CD8-positive, alpha-beta memory T cell (primary cell): ENCODE measurements around the gene DOCK4. TPM values are rescaled to one million over a fixed set of nuclear protein-coding genes. Genes with fewer than 3 reads are reported as not detected.

Experiments
- CTCF ChIA-PET: fragments of 350-600 bp; sonication (Branson Sonifier 250); formaldehyde crosslinking; loops from one replicate; lab custom pipeline; 2021; ENCODE audit warnings: antibody characterized with exemption; lab: Charles Lee
- POLR2A ChIA-PET: fragments of 350-600 bp; sonication (Branson Sonifier 250); formaldehyde crosslinking; loops from one replicate; lab custom pipeline; 2021; ENCODE audit warnings: antibody characterized with exemption; lab: Charles Lee
- DNase-seq, 5 donors: peaks; one replicate each; pipeline versions ENCODE4 v3.0.0 to v3.0.0-alpha.2; 2020 to 2022; ENCODE audit warnings: mixed read lengths in 1 of 5
- H3K27ac ChIP-seq: one replicate; pipeline ENCODE4 v1.7.0; 2013; ENCODE audit warnings: low read depth, mild to moderate bottlenecking, low read length, moderate library complexity
- H3K27me3 ChIP-seq: 2 replicates; pipeline ENCODE4 v1.7.0; 2013; ENCODE audit warnings: low read length, mild to moderate bottlenecking; ENCODE audit not compliant: insufficient read depth, poor library complexity, severe bottlenecking
- H3K36me3 ChIP-seq: 2 replicates; pipeline ENCODE4 v1.7.0; 2013; ENCODE audit warnings: mild to moderate bottlenecking, low read length, moderate library complexity; ENCODE audit not compliant: insufficient read depth
- H3K4me1 ChIP-seq: 2 replicates; pipeline ENCODE4 v1.7.0; 2013; ENCODE audit warnings: mild to moderate bottlenecking, low read length, moderate library complexity; ENCODE audit not compliant: insufficient read depth
- H3K4me3 ChIP-seq: 2 replicates; pipeline ENCODE4 v1.7.0; 2013; ENCODE audit warnings: mild to moderate bottlenecking, low read length
- H3K9me3 ChIP-seq: 2 replicates; pipeline ENCODE4 v1.7.0; 2013; ENCODE audit warnings: mild to moderate bottlenecking, low read length
- H3K27ac Mint-ChIP-seq, 8 donors: one replicate each; pipeline ENCODE4 v1.8.0; 2020 to 2021; ENCODE audit warnings: mixed read lengths in 8 of 8, mild to moderate bottlenecking in 6 of 8, inconsistent platforms in 3 of 8, moderate library complexity in 3 of 8
- H3K27me3 Mint-ChIP-seq, 2 donors: one replicate each; pipeline ENCODE4 v1.8.0; 2020 to 2021; ENCODE audit warnings: mixed read lengths in 2 of 2, mild to moderate bottlenecking in 1 of 2, moderate library complexity in 1 of 2
- H3K36me3 Mint-ChIP-seq, 3 donors: one replicate each; pipeline ENCODE4 v1.8.0; 2020 to 2021; ENCODE audit warnings: mixed read lengths in 3 of 3, inconsistent platforms in 1 of 3, mild to moderate bottlenecking in 1 of 3
- H3K4me1 Mint-ChIP-seq, 3 donors: one replicate each; pipeline ENCODE4 v1.8.0; 2020 to 2021; ENCODE audit warnings: mixed read lengths in 3 of 3, inconsistent platforms in 1 of 3, mild to moderate bottlenecking in 1 of 3
- H3K4me3 Mint-ChIP-seq, 7 donors: one replicate each; pipeline ENCODE4 v1.8.0; 2020 to 2021; ENCODE audit warnings: mixed read lengths in 7 of 7, mild to moderate bottlenecking in 6 of 7, moderate library complexity in 4 of 7, inconsistent platforms in 2 of 7
- H3K9me3 Mint-ChIP-seq, 5 donors: one replicate each; pipeline ENCODE4 v1.8.0; 2020 to 2022; ENCODE audit warnings: mixed read lengths in 5 of 5, mild to moderate bottlenecking in 3 of 5, moderate library complexity in 2 of 5, inconsistent platforms in 1 of 5
- polyA plus RNA-seq: library from polyadenylated mRNA; unstranded; fragments of 300-500 nt; fragmentation: Illumina TruSeq; gene quantifications from one replicate; pipeline ENCODE4 v1.2.3, GENCODE V29; 2021
- total RNA-seq, 2 experiments: library from RNA; stranded (reverse); gene quantifications; one replicate each; pipeline ENCODE4 v1.2.3, GENCODE V29; 2021

Gene DOCK4
- total and polyA plus RNA-seq, 3 experiments from 2014 or later, result 1.2 TPM; not detected in 1

DNA sequence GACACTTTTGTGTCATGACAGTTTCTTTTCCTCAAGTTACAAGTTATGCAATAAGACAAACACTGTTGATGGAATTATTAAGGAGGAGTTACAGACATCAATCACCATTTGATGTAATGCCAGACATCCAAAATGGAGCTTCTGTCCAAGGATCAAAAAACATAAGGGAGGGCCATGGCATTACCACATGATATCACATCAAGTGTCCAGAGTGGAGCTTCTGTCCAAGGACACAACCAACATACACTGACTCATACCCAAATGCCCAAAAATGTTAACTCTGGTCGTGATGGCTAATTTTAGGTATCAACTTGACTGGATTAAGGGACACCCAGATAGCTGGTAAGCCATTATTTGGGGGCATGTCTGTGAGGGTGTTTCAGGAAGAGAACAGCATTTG is 140.4 kb downstream of the DOCK4 start:
- H3K9me3 Mint-ChIP-seq, result peaks cover 0 to 1% (median 0%) of the 10 kb centered on the region in 5 donors
- Histone ChIP-seq H3K4me1 (no peaks in the 10 kb centered on the region), H3K27ac (no peak overlapping the region), H3K27me3 (no peaks in the 10 kb centered on the region), H3K4me3 (no peak overlapping the region), H3K9me3 (no peaks in the 10 kb centered on the region), H3K36me3 (no peaks in the 10 kb centered on the region)
- H3K36me3 Mint-ChIP-seq, result no peaks in the 10 kb centered on the region
- no peaks in the 10 kb centered on the region for H3K27me3 Mint-ChIP-seq
- DNase-seq, result no peak
- ChIA-PET CTCF (no interaction called here), POLR2A (no interaction called here)
- H3K4me1 Mint-ChIP-seq, result no peaks in the 10 kb centered on the region
- H3K27ac Mint-ChIP-seq, result no peak overlapping the region
- no peak overlapping the region for H3K4me3 Mint-ChIP-seq

- no peaks in the 10 kb centered on the region for H3K27me3 ChIP-seq
- Mint-ChIP-seq H3K9me3 (peaks cover 0 to 1% (median 0%) of the 10 kb centered on the region in 5 donors), H3K27ac (no peak overlapping the region), H3K27me3 (peaks cover 0 to 5% of the 10 kb centered on the region in 2 donors), H3K36me3 (no peaks in the 10 kb centered on the region), H3K4me1 (no peaks in the 10 kb centered on the region), H3K4me3 (no peak overlapping the region)
- H3K4me3 ChIP-seq, result no peak overlapping the region
- H3K36me3 ChIP-seq, result no peaks in the 10 kb centered on the region
- ChIA-PET CTCF (no interaction called here), POLR2A (no interaction called here)
- no peak overlapping the region for H3K27ac ChIP-seq
- no peaks in the 10 kb centered on the region for H3K9me3 ChIP-seq
- no peak for DNase-seq
- no peaks in the 10 kb centered on the region for H3K4me1 ChIP-seq
Observed at GRCh38 chr7:112064627-112065385, 141.4 kb downstream of the DOCK4 start.

- H3K36me3 ChIP-seq, result no peaks in the 10 kb centered on the region
- no peaks in the 10 kb centered on the region for H3K4me1 Mint-ChIP-seq
- no peaks in the 10 kb centered on the region for H3K9me3 ChIP-seq
- no peak overlapping the region for H3K4me3 ChIP-seq
- ChIA-PET CTCF (no interaction called here), POLR2A (no interaction called here)
- peaks cover 0 to 1% (median 0%) of the 10 kb centered on the region in 5 donors for H3K9me3 Mint-ChIP-seq
- H3K27me3 ChIP-seq, result no peaks in the 10 kb centered on the region
- peaks cover 4 to 9% of the 10 kb centered on the region in 2 donors for H3K27me3 Mint-ChIP-seq
- H3K36me3 Mint-ChIP-seq, result no peaks in the 10 kb centered on the region
- DNase-seq, result no peak
- no peak overlapping the region for H3K27ac Mint-ChIP-seq
- no peak overlapping the region for H3K4me3 Mint-ChIP-seq
- H3K4me1 ChIP-seq, result no peaks in the 10 kb centered on the region
- no peak overlapping the region for H3K27ac ChIP-seq
Observed at GRCh38 chr7:112063974-112064373, 142.2 kb downstream of the DOCK4 start.

DNA sequence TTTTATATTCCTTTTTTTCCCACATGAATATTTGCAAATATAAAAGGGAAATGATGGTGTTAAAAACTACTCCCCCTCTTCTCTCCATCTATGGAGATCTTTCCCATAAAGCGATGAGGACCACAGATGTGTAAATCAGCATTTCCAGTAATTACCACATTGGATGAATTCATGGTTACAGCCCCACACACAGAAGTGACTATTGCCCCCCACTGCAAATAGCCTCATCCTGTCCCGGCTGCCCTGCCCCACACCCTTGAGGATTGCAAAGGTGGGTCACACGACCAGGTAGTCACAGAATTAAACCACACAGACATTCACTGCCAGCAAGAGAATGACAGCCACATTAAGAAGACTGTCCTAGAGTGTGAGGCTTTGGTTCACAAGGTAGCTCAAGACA is 145.1 kb downstream of the DOCK4 start:
- ChIA-PET CTCF (interaction anchor here (0.6 kb wide), 1 partner anchor 24 kb away, joined by 3 read pairs; no protein-coding TSS in a partner anchor), POLR2A (no interaction called here)
- Mint-ChIP-seq H3K4me1 (no peaks in the 10 kb centered on the region), H3K9me3 (peaks cover 0 to 4% (median 0%) of the 10 kb centered on the region in 5 donors), H3K36me3 (no peaks in the 10 kb centered on the region), H3K4me3 (no peak overlapping the region), H3K27ac (no peak overlapping the region), H3K27me3 (peaks cover 4 to 9% of the 10 kb centered on the region in 2 donors)
- H3K4me3 ChIP-seq, result no peak overlapping the region
- no peaks in the 10 kb centered on the region for H3K4me1 ChIP-seq
- no peaks in the 10 kb centered on the region for H3K9me3 ChIP-seq
- H3K27ac ChIP-seq, result no peak overlapping the region
- no peaks in the 10 kb centered on the region for H3K27me3 ChIP-seq
- DNase-seq, result no peak
- no peaks in the 10 kb centered on the region for H3K36me3 ChIP-seq

DNA sequence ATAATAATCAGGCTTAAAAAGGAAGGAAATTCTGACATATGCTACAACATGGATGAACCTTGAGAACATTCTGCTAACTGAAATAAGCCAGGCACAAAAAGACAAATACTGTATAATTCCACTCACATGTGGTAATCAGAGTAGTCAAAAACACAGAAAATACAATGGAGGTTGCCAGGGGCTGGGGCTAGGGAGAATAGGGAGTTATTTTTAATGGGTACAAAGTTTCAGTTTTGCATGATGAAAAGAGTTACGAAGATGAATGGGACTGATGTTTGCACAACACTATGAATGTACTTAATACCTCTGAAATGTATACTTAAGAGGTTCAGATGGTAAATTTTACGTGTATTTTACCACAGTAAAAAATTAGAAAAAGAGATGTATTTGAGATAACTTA is 145.6 kb downstream of the DOCK4 start:
- Mint-ChIP-seq H3K4me3 (no peak overlapping the region), H3K27me3 (peaks cover 4 to 9% of the 10 kb centered on the region in 2 donors), H3K4me1 (no peaks in the 10 kb centered on the region), H3K27ac (no peak overlapping the region), H3K9me3 (peaks cover 0 to 4% (median 0%) of the 10 kb centered on the region in 5 donors), H3K36me3 (no peaks in the 10 kb centered on the region)
- CTCF ChIA-PET, result no interaction called here
- POLR2A ChIA-PET, result no interaction called here
- no peak for DNase-seq
- H3K27me3 ChIP-seq, result no peaks in the 10 kb centered on the region
- H3K36me3 ChIP-seq, result no peaks in the 10 kb centered on the region
- H3K27ac ChIP-seq, result no peak overlapping the region
- H3K9me3 ChIP-seq, result no peaks in the 10 kb centered on the region
- H3K4me3 ChIP-seq, result no peak overlapping the region
- no peaks in the 10 kb centered on the region for H3K4me1 ChIP-seq

GRCh38 chr7:112059675-112060074 is 146.5 kb downstream of the DOCK4 start:
- Histone ChIP-seq H3K9me3 (no peaks in the 10 kb centered on the region), H3K27me3 (no peaks in the 10 kb centered on the region), H3K36me3 (no peaks in the 10 kb centered on the region), H3K4me3 (no peak overlapping the region), H3K27ac (no peak overlapping the region), H3K4me1 (no peaks in the 10 kb centered on the region)
- ChIA-PET CTCF (no interaction called here), POLR2A (no interaction called here)
- DNase-seq, result no peak
- H3K4me1 Mint-ChIP-seq, result no peaks in the 10 kb centered on the region
- H3K36me3 Mint-ChIP-seq, result no peaks in the 10 kb centered on the region
- peaks cover 0 to 4% (median 0%) of the 10 kb centered on the region in 5 donors for H3K9me3 Mint-ChIP-seq
- peaks cover 4 to 9% of the 10 kb centered on the region in 2 donors for H3K27me3 Mint-ChIP-seq
- H3K4me3 Mint-ChIP-seq, result no peak overlapping the region
- H3K27ac Mint-ChIP-seq, result no peak overlapping the region

GRCh38 chr7:112058686-112059085 is 147.5 kb downstream of the DOCK4 start:
- Histone ChIP-seq H3K4me3 (no peak overlapping the region), H3K9me3 (no peaks in the 10 kb centered on the region), H3K27ac (no peak overlapping the region), H3K27me3 (no peaks in the 10 kb centered on the region), H3K36me3 (no peaks in the 10 kb centered on the region), H3K4me1 (no peaks in the 10 kb centered on the region)
- Mint-ChIP-seq H3K9me3 (peaks cover 0 to 4% (median 0%) of the 10 kb centered on the region in 5 donors), H3K36me3 (no peaks in the 10 kb centered on the region), H3K27me3 (peaks cover 6 to 9% of the 10 kb centered on the region in 2 donors), H3K27ac (no peak overlapping the region), H3K4me3 (no peak overlapping the region), H3K4me1 (no peaks in the 10 kb centered on the region)
- POLR2A ChIA-PET, result interaction anchor here (0.6 kb wide), 1 partner anchor 43 kb away, joined by 4 read pairs; no protein-coding TSS in a partner anchor
- DNase-seq, result no peak
- CTCF ChIA-PET, result no interaction called here

GRCh38 chr7:112056409-112056808 is 149.8 kb downstream of the DOCK4 start:
- Histone ChIP-seq H3K9me3 (no peaks in the 10 kb centered on the region), H3K27me3 (no peaks in the 10 kb centered on the region), H3K27ac (no peak overlapping the region), H3K4me3 (no peak overlapping the region), H3K4me1 (no peaks in the 10 kb centered on the region), H3K36me3 (no peaks in the 10 kb centered on the region)
- Mint-ChIP-seq H3K9me3 (peaks cover 0 to 4% (median 0%) of the 10 kb centered on the region in 5 donors), H3K27ac (no peak overlapping the region), H3K36me3 (no peaks in the 10 kb centered on the region), H3K4me3 (no peak overlapping the region), H3K4me1 (no peaks in the 10 kb centered on the region), H3K27me3 (peaks cover 6 to 9% of the 10 kb centered on the region in 2 donors)
- DNase-seq, result no peak
- ChIA-PET CTCF (no interaction called here), POLR2A (no interaction called here)
